ENCODE measurements around the gene DEAF1.

The DEAF1 gene

DNA sequence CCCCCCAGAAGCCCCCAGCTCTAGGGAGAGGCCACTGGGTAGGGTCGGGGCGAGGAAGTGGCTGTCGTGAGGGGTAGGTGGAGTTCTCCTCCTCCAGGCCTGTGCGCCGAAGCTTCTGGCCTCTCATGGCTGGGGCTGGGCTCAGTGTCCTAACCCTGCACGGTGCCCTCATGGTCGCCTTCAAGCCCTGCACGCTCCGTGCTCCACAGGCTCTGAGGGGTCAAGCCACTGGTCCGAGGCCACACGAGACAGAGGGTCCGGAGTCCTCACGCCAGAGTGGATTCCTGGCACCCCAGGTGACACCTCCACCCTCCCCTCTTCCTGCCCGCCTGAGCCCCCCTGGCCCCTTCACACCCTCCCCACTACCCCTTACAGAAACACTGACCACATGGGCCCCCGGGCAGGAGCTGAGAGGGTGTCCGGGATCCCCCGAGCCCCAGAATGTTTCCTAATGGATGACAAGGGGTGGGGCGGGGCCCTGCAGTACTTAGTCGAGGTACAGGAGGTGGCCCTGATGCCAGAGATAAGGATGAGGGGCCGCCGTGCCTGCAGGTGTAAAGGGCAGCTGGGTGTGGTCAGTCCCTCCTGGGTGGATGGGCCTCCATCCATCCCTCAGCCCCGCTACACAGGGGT is 69.3 kb downstream of the DEAF1 start:
- no peak for DNase-seq (ENCODE audit: low read depth)
- H3K4me3 ChIP-seq (ENCODE audit: low read depth, low read length), result no peak overlapping the region

DNA sequence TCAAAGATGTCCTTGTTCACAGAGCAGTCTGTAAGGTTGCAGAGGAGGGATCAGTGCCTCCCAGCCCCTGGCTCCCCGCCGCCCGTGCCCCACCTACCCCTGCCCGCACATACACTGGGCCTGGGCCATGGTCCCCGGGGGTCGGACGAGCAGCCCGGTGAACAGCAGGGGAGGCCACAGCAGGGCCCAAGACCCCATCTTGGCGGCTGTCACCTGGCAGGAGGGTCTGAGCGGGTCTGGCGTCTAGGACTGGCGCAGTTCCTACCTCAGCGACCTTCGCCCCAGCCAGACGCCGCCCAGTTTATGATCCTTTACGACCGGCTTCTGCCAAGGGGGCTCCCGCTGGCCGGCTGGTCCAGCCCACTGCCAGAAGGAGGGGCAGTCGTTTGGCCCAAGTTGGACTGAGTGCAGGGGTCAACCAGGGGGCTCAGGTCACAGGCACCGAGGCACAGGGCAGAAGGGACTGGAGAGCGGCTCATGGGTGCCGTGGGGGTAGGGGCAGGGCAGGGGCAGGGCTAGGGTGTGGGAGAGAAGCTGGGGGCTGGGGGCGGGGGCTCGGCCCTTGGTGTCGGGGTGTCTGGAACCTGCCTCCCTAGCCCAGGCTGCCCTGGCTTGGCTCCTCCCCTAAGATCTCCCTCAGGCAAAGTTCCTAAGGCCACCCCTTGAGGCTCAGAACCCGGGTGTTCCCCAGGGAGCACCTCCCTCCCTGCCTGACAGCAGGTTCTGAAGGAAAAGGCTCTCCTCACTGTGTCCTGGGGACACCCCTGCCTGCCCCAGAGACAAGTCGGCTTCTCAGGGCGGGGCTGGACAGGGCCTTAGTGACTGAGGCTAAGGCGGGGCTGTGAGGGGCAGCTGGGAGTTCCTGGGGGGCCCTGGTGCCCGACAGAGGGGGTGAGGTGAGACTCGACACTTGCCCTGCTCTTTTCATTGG is 70.1 kb downstream of the DEAF1 start, which contains the start of gene CDHR5:
TSS of gene CDHR5 (minus strand) at position 251 of the 931 bp plus-strand sequence. CDS start at position 198, 53 bp downstream.
- no peak within 1 kb of the TSS for H3K4me3 ChIP-seq (ENCODE audit: low read depth, low read length)
- TF ChIP-seq, protein P1, sequence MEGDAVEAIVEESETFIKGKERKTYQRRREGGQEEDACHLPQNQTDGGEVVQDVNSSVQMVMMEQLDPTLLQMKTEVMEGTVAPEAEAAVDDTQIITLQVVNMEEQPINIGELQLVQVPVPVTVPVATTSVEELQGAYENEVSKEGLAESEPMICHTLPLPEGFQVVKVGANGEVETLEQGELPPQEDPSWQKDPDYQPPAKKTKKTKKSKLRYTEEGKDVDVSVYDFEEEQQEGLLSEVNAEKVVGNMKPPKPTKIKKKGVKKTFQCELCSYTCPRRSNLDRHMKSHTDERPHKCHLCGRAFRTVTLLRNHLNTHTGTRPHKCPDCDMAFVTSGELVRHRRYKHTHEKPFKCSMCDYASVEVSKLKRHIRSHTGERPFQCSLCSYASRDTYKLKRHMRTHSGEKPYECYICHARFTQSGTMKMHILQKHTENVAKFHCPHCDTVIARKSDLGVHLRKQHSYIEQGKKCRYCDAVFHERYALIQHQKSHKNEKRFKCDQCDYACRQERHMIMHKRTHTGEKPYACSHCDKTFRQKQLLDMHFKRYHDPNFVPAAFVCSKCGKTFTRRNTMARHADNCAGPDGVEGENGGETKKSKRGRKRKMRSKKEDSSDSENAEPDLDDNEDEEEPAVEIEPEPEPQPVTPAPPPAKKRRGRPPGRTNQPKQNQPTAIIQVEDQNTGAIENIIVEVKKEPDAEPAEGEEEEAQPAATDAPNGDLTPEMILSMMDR (IDR thresholded peaks at IDR 0.05; ENCODE audit: low read depth, low read length, missing control alignments), result no peak
- DNase-seq (ENCODE audit: low read depth), result no peak

More for the DNA sequence above, 69.3 kb downstream of the DEAF1 start:
- TF ChIP-seq, protein P1 (IDR thresholded peaks at IDR 0.05; ENCODE audit: low read depth, low read length, missing control alignments), result no peak

DNA sequence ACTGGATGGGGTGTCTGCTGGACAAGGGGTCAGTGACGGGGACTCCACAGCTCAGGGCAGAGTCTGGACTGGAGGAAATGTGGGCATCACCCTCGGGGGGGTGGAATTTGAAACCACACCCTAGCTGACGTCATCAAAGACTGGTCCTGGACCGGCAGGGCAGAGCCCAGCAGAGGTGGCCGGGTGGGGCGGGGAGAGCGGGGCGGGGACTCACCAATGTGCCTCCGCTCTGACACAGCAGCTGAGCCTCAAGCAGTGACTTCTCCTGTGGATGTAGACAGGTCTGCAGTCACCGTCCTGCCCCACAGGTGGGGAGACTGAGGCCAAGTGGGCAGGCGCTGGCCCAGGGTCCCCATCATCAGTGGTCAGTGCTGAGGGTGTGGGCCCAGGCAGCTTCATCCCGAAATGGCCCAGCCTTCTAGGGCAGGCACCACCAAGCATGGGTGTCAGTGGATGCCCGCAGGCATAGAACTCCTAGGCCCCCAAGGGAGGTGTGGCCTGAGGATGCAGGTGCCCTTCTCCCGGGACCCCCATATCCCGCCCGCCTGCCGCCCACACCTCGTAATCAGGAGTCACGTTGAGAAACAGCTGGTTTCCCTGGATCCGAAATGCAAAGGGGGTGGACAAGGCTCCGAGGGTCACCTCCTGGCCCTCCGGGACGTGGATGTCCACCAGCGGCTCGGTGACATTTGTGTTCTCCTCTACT is 70.9 kb downstream of the DEAF1 start:
- no peak for DNase-seq (ENCODE audit: low read depth)
- no peak overlapping the region for H3K4me3 ChIP-seq (ENCODE audit: low read depth, low read length)

DNA sequence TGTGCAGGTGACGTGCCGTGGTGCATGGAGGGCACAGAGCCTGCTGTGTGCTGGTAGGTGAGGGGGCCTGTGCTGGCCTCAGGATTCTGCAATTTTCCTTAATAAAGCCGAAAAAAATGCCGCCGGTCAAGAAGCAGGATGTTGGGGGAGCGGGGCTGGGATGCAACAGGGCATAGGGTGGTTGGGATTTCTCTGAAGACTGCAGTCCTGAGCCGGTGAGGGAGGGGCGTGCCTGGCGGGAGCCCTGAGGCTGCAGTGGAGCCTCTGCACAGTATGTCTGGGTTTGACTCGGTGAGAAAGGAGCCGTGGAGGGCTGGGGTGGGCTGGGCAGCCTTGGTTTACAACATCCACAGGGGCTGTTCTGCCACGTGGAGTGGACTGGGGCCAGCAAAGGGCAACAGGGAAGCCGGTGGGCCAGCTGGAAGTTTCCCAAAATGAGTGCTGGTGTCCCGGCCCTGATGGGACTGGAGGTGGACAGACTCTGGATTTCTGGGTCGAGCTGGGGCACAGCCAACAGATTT is 71.6 kb downstream of the DEAF1 start:
- H3K4me3 ChIP-seq (ENCODE audit: low read depth, low read length), result no peak overlapping the region
- no peak for DNase-seq (ENCODE audit: low read depth)
- TF ChIP-seq, protein P1 (IDR thresholded peaks at IDR 0.05; ENCODE audit: low read depth, low read length, missing control alignments), result no peak

More for the DNA sequence above, 70.9 kb downstream of the DEAF1 start:
- TF ChIP-seq, protein P1 (IDR thresholded peaks at IDR 0.05; ENCODE audit: low read depth, low read length, missing control alignments), result no peak

DNA sequence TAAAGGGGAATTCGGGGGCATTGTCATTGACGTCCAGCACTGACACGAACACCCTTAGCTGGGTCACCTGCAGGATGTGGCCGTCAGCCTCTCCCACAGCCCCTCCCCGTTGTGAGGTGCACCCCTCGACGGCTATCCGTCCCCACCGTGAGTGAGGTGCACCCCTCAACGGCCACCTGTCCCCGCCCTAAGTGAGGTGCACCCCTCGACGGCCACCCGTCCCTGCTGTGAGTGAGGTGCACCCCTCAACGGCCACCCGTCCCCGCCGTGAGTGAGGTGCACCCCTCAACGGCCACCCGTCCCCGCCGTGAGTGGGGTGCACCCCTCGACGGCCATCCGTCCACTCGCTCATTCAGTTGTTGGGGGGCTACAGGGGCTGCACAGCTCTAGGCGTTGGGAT is 73.2 kb downstream of the DEAF1 start:
- TF ChIP-seq, protein P1 (IDR thresholded peaks at IDR 0.05; ENCODE audit: low read depth, low read length, missing control alignments), result no peak
- DNase-seq (ENCODE audit: low read depth), result no peak
- no peak overlapping the region for H3K4me3 ChIP-seq (ENCODE audit: low read depth, low read length)

DNA sequence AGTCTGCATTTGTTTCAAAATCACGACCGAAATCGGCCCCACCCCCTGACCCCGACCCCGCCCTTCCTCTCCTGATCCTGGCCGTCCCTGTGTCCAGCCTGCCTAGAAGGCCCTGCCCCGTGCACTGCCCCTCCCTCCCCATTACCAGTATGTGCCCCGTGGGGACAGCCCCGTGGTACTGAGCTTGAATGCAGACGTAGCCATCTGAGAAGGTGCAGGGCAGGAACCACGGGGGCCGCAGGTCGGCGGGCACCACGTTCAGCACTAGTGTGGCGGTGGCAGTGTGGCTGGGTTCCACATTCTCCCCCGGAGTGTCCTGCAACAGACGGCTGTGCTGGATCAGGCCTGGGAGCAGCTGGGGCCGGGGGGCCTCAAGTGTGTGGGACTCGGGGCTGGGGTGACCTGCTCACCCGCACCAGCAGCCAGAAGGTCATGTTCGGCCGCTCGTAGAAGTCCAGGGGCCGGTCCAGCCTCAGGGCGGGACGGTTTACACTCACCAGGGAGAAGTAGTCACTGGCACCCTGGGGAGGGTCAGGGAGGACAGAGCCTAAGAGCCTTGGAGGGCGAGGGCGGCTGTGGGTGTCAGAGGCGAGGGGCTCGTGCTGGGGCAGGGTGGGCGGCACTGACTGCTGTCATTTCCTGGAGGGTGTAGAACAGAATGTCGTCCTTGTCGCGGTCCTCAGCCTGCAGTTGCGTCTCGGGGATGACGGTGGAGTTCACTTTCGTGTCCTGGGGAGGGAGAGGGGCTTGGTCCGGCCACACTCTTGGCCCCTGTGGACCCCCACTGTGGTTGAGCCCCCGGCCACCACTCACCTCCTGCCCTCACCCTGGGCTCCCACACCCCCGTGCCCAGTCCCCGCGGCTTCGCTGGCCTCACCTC is 73.8 kb downstream of the DEAF1 start:
- no peak overlapping the region for H3K4me3 ChIP-seq (ENCODE audit: low read depth, low read length)
- DNase-seq (ENCODE audit: low read depth), result no peak
- TF ChIP-seq, protein P1 (IDR thresholded peaks at IDR 0.05; ENCODE audit: low read depth, low read length, missing control alignments), result no peak

Measured in GM12864 (cell line).